ENCODE data around the gene PACRG. TPM values are rescaled to one million over a fixed set of nuclear protein-coding genes. Genes with fewer than 3 reads are reported as not detected.

PACRG gene
- total RNA-seq, 6 donors from 2014 or later, result 0.52 to 15.3 (median 3.1) TPM

DNA sequence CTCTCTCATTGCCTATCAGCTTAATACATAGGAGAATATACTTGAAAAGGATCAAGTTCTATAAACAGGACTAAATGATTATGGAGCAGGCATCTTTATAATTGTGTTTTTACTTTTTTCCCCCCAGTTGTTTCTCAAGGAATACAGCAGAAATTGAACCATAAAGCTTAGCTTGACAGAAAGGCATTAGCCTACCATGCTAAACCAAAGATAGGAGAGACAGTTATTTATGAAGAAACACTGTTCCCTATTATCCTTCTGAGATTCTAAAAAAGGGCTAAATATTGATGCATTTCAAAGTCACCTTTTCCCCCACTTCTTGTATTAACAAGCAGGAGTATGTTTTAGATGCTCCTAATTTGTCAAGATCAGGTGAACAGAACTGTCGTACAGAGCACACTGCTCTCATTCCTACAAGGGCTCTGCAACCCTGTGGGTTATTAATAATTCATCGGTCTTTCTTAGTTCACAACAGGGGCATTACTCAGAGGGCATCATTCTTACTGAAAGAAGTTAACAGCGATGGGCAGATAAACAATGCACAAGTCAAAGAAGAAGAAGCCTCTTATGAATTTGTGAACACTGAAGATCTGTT is 38.9 kb upstream of the PACRG start:
- TF ChIP-seq, protein P1, sequence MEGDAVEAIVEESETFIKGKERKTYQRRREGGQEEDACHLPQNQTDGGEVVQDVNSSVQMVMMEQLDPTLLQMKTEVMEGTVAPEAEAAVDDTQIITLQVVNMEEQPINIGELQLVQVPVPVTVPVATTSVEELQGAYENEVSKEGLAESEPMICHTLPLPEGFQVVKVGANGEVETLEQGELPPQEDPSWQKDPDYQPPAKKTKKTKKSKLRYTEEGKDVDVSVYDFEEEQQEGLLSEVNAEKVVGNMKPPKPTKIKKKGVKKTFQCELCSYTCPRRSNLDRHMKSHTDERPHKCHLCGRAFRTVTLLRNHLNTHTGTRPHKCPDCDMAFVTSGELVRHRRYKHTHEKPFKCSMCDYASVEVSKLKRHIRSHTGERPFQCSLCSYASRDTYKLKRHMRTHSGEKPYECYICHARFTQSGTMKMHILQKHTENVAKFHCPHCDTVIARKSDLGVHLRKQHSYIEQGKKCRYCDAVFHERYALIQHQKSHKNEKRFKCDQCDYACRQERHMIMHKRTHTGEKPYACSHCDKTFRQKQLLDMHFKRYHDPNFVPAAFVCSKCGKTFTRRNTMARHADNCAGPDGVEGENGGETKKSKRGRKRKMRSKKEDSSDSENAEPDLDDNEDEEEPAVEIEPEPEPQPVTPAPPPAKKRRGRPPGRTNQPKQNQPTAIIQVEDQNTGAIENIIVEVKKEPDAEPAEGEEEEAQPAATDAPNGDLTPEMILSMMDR (IDR thresholded peaks at IDR 0.05), result no peak
- no peak for TF ChIP-seq POLR2AphosphoS5 (IDR thresholded peaks at IDR 0.05)
- no peak for TF ChIP-seq POLR2A (IDR thresholded peaks at IDR 0.05)
- no peak for TF ChIP-seq EP300 (IDR thresholded peaks at IDR 0.05)
- DNase-seq (no peak), ATAC-seq (ENCODE audit: low FRiP score in 2 of 2) (no peak)
- Histone ChIP-seq H3K36me3 (no peaks in the 10 kb centered on the region), H3K4me3 (no peak overlapping the region), H3K27ac (no peak overlapping the region), H3K9me3 (no peaks in the 10 kb centered on the region), H3K27me3 (no peaks in the 10 kb centered on the region), H3K4me1 (no peaks in the 10 kb centered on the region)
- 85 to 86% methylated on average over 3 of the region's 3 CpGs for WGBS, 2 donors

DNA sequence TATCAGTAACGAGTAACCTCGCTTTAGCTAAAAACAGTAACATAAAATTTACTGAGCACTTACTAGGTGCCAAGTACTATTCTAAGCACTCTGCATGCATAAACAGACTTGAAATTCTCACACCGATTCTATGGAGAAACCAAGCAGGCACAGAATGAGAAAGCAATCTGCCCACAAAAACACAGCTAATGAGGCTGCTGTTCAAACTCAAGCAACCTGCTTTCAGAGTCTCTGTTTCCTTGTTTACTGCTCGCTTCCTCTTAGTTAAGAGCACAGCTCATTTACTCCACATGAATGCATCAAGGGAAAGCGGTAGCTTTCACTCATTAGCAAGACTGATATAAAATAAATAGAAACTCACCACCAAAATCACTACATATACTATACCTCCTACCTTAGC is 37.6 kb upstream of the PACRG start:
- ATAC-seq (ENCODE audit: low FRiP score in 2 of 2), result no peak
- DNase-seq, result no peak
- H3K27ac ChIP-seq, result no peak overlapping the region
- 59 to 65% methylated on average over 5 of the region's 5 CpGs for WGBS, 2 donors
- no peaks in the 10 kb centered on the region for H3K9me3 ChIP-seq
- TF ChIP-seq, protein P1 (IDR thresholded peaks at IDR 0.05), result no peak
- no peaks in the 10 kb centered on the region for H3K4me1 ChIP-seq
- H3K4me3 ChIP-seq, result no peak overlapping the region
- H3K36me3 ChIP-seq, result no peaks in the 10 kb centered on the region
- H3K27me3 ChIP-seq, result no peaks in the 10 kb centered on the region

DNA sequence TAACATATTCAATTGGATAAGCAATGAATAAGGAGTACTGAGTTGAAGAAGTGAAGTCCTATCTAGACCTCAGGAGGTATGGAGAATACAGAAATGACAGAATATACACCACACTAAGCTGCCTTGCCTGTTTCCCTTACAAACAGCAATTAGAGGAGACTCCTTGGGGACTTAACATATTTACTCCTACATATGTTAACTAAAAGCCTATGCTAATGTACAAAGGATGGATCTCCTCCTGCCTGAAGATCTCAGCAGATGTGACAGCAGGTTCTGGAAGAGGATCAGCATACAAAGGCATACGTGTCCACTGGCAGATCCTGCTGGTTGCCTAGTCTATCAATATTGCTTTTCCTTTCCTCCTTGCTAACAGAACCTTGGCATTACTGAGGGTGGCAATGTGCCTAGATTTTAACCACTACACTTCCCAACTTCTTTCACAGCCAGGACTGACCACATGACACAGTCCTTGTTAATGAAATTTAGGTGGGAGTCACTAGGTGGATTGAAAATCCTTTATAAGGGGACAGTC is 29.8 kb upstream of the PACRG start:
- H3K27ac ChIP-seq, result no peak overlapping the region
- no peaks in the 10 kb centered on the region for H3K4me1 ChIP-seq
- no peak for TF ChIP-seq EP300 (IDR thresholded peaks at IDR 0.05)
- no peak for TF ChIP-seq POLR2AphosphoS5 (IDR thresholded peaks at IDR 0.05)
- no peak for TF ChIP-seq POLR2A (IDR thresholded peaks at IDR 0.05)
- TF ChIP-seq, protein P1 (IDR thresholded peaks at IDR 0.05), result no peak
- no peak for DNase-seq
- H3K9me3 ChIP-seq, result no peaks in the 10 kb centered on the region
- H3K4me3 ChIP-seq, result no peak overlapping the region
- no peak for ATAC-seq (ENCODE audit: low FRiP score in 2 of 2)
- no peaks in the 10 kb centered on the region for H3K27me3 ChIP-seq
- H3K36me3 ChIP-seq, result no peaks in the 10 kb centered on the region
- 67 to 76% methylated on average over 1 of the region's 1 CpG for whole genome bisulfite sequencing, 2 donors

DNA sequence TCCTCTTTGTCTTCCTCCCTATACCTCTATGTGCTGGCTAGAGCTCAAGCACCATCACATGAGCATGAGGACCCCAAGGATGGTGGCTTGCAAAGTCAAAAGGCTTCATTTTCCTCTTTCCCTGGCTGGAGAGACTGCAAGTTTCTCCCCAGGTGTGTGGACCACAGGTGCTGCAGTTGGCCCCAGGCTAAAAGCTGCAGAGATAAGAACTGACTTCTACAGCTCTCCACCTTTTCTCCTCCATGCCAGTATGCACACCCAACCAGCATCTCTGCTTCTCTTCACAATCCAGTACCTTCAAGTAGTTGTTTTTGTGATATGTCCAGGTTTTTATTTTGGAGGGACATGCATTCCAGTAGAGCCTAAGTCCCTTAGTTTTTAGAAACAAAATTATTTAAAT is 29.3 kb upstream of the PACRG start:
- Histone ChIP-seq H3K36me3 (no peaks in the 10 kb centered on the region), H3K4me3 (no peak overlapping the region), H3K9me3 (no peaks in the 10 kb centered on the region), H3K27me3 (no peaks in the 10 kb centered on the region), H3K27ac (no peak overlapping the region), H3K4me1 (no peaks in the 10 kb centered on the region)
- ATAC-seq (ENCODE audit: low FRiP score in 2 of 2), result no peak
- TF ChIP-seq, protein P1 (IDR thresholded peaks at IDR 0.05), result no peak
- no peak for TF ChIP-seq EP300 (IDR thresholded peaks at IDR 0.05)
- no peak for TF ChIP-seq POLR2AphosphoS5 (IDR thresholded peaks at IDR 0.05)
- no peak for TF ChIP-seq POLR2A (IDR thresholded peaks at IDR 0.05)
- no peak for DNase-seq

DNA sequence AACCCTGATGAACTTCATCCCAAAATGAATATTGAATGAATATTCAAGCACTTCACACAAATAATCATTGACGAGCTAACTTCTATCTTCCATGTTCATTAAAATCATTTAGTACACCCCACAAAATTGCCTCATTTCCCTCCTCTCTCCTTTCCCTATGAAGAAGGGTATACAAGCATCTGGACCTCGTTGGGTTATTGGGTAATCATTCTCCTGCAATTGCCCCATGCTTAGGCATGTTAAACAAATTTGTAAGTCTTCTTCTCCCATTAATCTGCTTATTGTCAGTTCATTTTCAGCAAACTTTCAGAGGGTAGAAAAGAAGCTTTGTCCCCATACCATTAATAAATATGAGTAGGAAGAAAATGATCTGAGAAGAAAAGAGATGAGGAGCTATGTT is 27.8 kb upstream of the PACRG start:
- Histone ChIP-seq H3K4me1 (no peaks in the 10 kb centered on the region), H3K36me3 (no peaks in the 10 kb centered on the region), H3K4me3 (no peak overlapping the region), H3K27me3 (no peaks in the 10 kb centered on the region), H3K9me3 (no peaks in the 10 kb centered on the region), H3K27ac (no peak overlapping the region)
- ATAC-seq (ENCODE audit: low FRiP score in 2 of 2) (no peak), DNase-seq (no peak)
- WGBS, 2 donors, result 63 to 68% methylated on average over 2 of the region's 2 CpGs
- TF ChIP-seq POLR2AphosphoS5 (IDR thresholded peaks at IDR 0.05) (no peak), EP300 (IDR thresholded peaks at IDR 0.05) (no peak), POLR2A (IDR thresholded peaks at IDR 0.05) (no peak)
- TF ChIP-seq, protein P1 (IDR thresholded peaks at IDR 0.05), result no peak

Measured in upper lobe of left lung (tissue), 6 donors.